ENCODE data around the gene TRIM4.
A peak's percentile ranks its signal among the peaks of the same experiment; 100 is the strongest.
"Not testable (repeated sequence)": the region's sequence is repeated elsewhere in the genome, so short reads cannot be mapped to it uniquely, and the experiment has no call there.

Gene TRIM4

GRCh38 chr7:99868246-99868645 is 51.1 kb downstream of the TRIM4 start:
- TF ChIP-seq CTCF (IDR thresholded peaks at IDR 0.05; ENCODE audit: low read depth, low read length): no peak
- DNase-seq (ENCODE audit: low read depth in 2 of 2): no peak
- H3K4me3 ChIP-seq (replicated peaks in 1 of 2; ENCODE audit: low read depth in 2 of 2, low read length in 2 of 2): no peak overlapping the region

GRCh38 chr7:99867477-99867876 is 51.9 kb downstream of the TRIM4 start:
- H3K4me3 ChIP-seq (replicated peaks in 1 of 2; ENCODE audit: low read depth in 2 of 2, low read length in 2 of 2); DNase-seq (ENCODE audit: low read depth in 2 of 2): not testable (repeated sequence)

GRCh38 chr7:99863847-99864440 is 55.4 kb downstream of the TRIM4 start:
- no peak overlapping the region for H3K4me3 ChIP-seq (replicated peaks in 1 of 2; ENCODE audit: low read depth in 2 of 2, low read length in 2 of 2)
- TF ChIP-seq CTCF (IDR thresholded peaks at IDR 0.05; ENCODE audit: low read depth, low read length): no peak
- DNase-seq (ENCODE audit: low read depth in 2 of 2): peak in 1 of 2 donors; percentile 20

GRCh38 chr7:99860281-99861127 is 58.8 kb downstream of the TRIM4 start:
- peak; percentile 45 to 78 for DNase-seq (ENCODE audit: low read depth in 2 of 2)
- no peak overlapping the region for H3K4me3 ChIP-seq (replicated peaks in 1 of 2; ENCODE audit: low read depth in 2 of 2, low read length in 2 of 2)
- no peak for TF ChIP-seq CTCF (IDR thresholded peaks at IDR 0.05; ENCODE audit: low read depth, low read length)

GRCh38 chr7:99855236-99855635 is 64.1 kb downstream of the TRIM4 start:
- TF ChIP-seq CTCF (IDR thresholded peaks at IDR 0.05; ENCODE audit: low read depth, low read length): no peak
- no peak overlapping the region for H3K4me3 ChIP-seq (replicated peaks in 1 of 2; ENCODE audit: low read depth in 2 of 2, low read length in 2 of 2)
- no peak for DNase-seq (ENCODE audit: low read depth in 2 of 2)

GRCh38 chr7:99848420-99849216 is 70.7 kb downstream of the TRIM4 start:
- no peak for TF ChIP-seq CTCF (IDR thresholded peaks at IDR 0.05; ENCODE audit: low read depth, low read length)
- no peak overlapping the region for H3K4me3 ChIP-seq (replicated peaks in 1 of 2; ENCODE audit: low read depth in 2 of 2, low read length in 2 of 2)
- DNase-seq (ENCODE audit: low read depth in 2 of 2): no peak

GRCh38 chr7:99844328-99844727 is 75.0 kb downstream of the TRIM4 start:
- H3K4me3 ChIP-seq (replicated peaks in 1 of 2; ENCODE audit: low read depth in 2 of 2, low read length in 2 of 2): no peak overlapping the region
- no peak for TF ChIP-seq CTCF (IDR thresholded peaks at IDR 0.05; ENCODE audit: low read depth, low read length)
- DNase-seq (ENCODE audit: low read depth in 2 of 2): no peak
